ENCODE data around the gene LYST. TPM values are rescaled to one million over a fixed set of nuclear protein-coding genes. Genes with fewer than 3 reads are reported as not detected.
"Not testable (repeated sequence)": the region's sequence is repeated elsewhere in the genome, so short reads cannot be mapped to it uniquely, and the experiment has no call there.

LYST gene
- total RNA-seq, 1 donor from 2014 or later, result 51.0 TPM

GRCh38 chr1:235776396-235776795 lies 90.3 kb downstream of the LYST start:
- intact Hi-C loops (cut with micrococcal nuclease), result no loop called here

DNA sequence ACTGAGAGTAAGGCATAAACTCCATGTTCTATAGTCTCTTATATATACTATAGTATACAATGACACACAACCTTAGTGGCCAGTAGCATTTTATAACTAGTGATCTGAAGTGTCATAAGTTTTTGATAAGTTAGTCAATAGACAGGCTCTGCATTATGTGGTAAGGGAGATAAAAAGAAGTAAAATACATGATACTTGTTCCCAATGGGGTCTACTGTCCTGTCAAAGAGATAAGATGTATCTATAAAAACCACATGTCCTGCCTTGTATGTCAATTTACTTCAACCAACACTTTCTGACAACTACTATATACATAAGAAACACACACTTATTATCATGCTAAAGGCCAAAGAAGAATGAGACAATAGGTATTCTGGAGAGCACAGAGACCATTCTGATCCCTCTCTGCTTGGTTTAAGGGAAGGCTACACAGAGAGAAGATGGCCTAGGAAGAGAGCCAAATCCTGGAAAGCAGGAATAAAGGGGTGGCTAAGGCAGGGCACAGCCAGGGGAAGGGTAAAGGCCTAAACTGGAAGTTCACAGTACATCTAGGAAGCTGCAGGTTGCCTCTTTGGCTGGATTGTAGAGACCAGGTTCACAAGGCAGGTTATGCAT lies 91.4 kb downstream of the LYST start:
- intact Hi-C loops (cut with micrococcal nuclease), result no loop called here

GRCh38 chr1:235767795-235768194 lies 98.9 kb downstream of the LYST start:
- intact Hi-C loops (cut with micrococcal nuclease), result no loop called here

DNA sequence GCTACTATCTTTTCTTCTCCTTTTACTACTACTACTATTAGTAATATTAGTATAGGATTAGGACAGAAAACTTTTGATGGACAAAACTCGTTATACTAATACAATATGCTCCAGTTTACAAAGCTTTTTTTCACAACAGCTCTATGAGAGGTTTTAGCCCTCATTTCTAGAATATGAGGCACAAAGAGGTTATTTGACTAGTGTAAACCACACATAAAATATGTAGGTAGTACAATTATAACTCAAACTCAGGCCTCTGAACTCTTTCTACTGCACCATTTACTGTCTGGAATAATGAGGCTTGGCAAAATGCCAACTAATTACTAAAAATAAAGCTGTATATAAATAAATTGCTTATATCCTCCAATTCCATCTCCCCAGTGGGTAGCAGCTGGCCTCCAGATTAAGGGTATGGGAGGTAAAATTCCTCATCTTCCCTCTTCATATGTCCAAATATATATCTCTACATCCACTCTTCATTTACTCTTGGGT lies 99.9 kb downstream of the LYST start:
- intact Hi-C loops (cut with micrococcal nuclease), result no loop called here

- intact Hi-C loops (cut with micrococcal nuclease), result loop anchor here (1.0 kb wide), 1 partner anchor 30 kb away; no protein-coding TSS in a partner anchor
Measured at GRCh38 chr1:235763962-235764361, 102.7 kb downstream of the LYST start.

DNA sequence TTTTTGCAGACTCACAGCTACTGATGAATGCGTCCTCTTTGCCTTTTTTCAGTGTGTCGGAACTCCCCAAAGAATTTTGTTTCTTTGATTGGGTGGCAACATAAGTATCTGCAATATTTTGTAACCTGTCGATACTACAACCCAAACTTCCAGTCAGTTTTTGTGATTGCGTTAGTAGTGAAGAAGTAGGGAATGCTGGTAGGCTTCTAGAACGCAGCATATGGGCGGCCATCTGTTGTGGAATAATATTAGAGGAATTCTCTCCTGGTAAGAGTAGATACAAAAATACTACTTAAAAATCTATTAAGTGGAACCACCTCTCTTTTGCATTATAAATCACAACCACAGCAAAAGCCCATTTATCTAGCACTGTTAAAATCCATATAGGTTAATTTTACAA lies 107.4 kb downstream of the LYST start:
- intact Hi-C loops (cut with micrococcal nuclease), result no loop called here

GRCh38 chr1:235758931-235759330 lies 107.8 kb downstream of the LYST start:
- intact Hi-C loops (cut with micrococcal nuclease), result no loop called here

- intact Hi-C loops (cut with micrococcal nuclease), result no loop called here
Measured at GRCh38 chr1:235757587-235758096, 109.1 kb downstream of the LYST start.

- intact Hi-C loops (cut with micrococcal nuclease), result not testable (repeated sequence)
Measured at GRCh38 chr1:235754186-235754585, 112.5 kb downstream of the LYST start.

DNA sequence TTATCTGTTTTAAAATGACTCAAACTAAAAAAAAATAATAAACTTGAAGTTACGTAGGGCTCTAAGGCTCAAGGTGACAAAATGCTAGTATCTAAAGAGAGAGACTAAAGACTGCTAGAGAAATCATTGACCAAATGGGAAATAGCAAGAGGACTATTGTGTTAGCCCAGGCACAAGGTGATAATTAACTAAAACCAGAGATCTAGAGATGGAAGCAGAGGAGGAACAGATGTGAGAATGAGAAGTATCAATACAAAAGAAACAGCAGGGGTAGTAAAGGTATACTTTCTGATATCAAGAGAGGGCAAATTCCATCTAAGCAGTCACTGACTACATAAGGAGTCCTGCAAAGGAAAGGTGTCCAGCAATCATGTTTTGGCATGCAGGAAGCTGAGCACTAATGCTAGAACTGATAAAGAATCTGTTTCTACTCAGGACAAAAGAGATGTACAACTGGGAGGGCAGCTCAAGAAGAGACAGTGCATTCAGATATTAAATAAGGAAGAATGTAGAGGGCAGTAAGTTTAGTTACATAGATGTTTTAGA lies 116.9 kb downstream of the LYST start:
- intact Hi-C loops (cut with micrococcal nuclease), result loop anchor here (5.0 kb wide), 2 partner anchors 92 to 222 kb away; no protein-coding TSS in a partner anchor

DNA sequence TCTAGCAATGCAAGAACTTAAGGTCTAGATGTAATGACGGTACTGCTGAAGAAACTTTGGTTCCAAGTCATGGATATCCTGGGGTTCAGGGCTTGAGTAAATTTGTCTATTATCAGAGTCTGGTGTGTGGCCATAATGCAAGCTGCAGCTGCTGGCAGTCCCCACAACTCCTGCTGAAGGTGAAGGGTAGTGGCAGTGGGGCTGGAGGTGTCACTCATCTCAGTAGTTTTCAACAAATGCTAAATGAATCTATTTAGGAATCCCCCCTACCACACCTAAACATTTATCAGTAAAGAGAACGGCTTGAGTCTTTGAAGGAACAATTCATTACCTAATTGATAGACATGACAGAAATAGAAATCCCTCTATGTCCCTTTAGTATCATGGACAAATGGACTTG lies 118.0 kb downstream of the LYST start:
- intact Hi-C loops (cut with micrococcal nuclease), result loop anchor here (5.0 kb wide), 2 partner anchors 94 to 224 kb away; no protein-coding TSS in a partner anchor

GRCh38 chr1:235746245-235746644 lies 120.5 kb downstream of the LYST start:
- intact Hi-C loops (cut with micrococcal nuclease), result loop anchor here (5.0 kb wide), 2 partner anchors 96 to 226 kb away; no protein-coding TSS in a partner anchor

DNA sequence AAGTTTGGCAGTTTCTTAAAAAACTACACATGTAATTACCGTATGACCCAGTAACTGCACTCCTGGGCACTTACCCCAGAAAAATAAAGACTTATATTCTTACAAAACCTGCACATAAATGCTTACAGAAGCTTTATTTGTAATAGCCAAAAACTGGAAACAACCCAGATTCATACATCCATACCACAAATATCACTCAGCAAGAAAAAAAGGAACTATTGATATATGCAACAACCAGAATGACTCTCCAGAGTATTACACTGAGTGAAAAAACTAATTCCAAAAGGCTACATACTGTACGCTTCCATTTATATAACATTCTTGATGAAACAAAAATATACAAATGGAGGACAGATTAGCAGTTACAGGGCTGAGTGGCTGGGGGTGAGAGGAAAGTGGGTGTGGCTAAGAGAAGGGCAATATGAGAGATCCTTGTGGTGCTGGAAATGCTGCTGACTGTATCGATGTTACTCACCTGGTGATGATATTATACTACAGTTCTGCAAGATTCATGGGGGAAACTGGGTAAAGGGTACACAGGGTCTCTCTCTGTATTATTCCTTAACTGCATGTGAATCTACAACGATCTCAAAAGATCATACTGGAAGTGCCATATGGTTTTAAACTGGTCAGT lies 121.1 kb downstream of the LYST start:
- intact Hi-C loops (cut with micrococcal nuclease), result loop anchor here (5.0 kb wide), 2 partner anchors 97 to 227 kb away; no protein-coding TSS in a partner anchor

DNA sequence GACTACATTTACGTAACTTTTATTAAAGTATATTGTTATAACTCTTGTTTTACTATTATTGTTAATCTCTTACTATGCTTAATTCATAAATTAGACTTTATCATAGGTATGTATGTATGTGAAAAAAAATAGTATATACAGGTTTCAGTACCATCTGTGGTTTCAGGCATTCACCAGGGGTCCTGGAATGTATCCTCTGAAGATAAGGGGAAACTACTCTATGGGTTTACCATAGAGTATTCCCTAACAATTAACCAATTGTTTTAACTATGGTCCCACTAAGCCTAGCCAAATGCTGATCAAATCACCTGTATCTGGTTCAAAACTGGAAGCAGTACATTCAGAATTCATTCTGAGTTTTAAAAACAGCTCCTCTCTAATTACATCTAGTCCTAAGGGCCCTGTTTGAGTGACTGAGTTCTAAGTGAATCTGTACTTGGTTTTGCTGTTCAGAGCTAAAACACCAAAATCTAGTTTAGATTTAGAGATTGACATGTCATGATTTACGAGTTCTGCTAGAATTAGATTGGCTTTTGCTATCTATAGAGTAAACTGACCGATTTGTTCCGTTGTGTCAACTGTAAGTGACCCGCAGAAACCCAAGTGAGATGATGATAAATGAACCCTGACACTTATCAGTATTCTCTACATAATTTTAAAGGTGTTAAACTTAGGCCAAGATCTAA lies 123.6 kb downstream of the LYST start:
- intact Hi-C loops (cut with micrococcal nuclease), result no loop called here

DNA sequence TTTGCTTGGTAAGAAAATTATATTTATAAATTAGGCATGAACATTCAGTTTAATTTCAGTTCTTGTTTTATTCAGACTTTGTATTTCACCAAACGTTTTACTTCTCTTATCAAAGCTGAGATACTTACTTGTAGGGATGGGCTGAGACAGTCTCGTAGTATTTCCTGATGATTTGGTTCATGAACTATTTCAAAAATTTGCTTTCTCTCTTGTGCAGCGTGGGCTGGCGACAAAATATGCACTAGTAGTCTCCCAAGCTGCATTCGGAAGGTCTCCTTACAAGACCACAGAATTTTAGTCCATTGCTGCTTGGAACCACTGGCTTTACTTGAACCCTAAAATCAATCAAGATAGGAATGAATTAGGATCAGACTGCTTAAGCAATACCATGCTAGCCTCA lies 125.4 kb downstream of the LYST start:
- intact Hi-C loops (cut with micrococcal nuclease), result no loop called here

GRCh38 chr1:235739631-235740030 lies 127.1 kb downstream of the LYST start:
- intact Hi-C loops (cut with micrococcal nuclease), result no loop called here

- intact Hi-C loops (cut with micrococcal nuclease), result no loop called here
Measured at GRCh38 chr1:235739124-235739523, 127.6 kb downstream of the LYST start.

DNA sequence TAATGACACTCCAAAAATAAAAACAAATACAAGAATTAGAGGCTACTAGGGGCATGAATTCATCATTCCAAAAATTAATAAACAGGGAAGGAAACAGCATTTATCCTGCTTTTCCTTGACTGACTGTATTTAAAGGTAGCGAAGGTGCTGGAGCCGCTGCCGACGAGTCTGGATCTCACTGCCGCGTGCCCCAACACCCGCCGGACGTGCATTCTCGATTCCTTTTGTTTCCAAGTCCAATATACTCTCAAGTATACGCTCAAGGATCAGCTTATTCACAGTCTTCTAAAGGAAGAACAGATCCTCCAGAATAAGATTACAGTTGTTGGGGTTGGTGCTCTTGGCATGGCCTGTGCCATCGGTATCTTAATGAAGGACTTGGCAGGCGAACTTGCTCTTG lies 129.0 kb downstream of the LYST start:
- intact Hi-C loops (cut with micrococcal nuclease), result no loop called here

DNA sequence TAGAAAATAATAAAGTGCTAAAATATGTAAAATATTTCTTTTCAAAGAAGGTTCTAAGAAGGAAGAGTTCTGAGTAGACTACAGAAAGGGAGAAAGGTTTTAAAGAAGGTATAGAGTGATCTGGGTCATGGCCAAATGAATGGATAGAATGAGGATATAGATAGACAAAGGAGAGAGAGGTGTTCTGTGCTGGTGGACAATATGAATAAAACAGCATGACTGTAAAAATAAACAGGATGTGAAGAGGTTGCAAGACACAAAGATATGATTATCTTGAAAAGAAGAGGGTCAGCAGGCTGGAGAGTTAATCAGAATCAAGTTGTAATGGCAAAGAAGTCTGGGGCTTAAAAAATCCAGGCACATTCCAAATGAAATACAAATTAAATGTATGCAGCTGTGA lies 130.4 kb downstream of the LYST start:
- intact Hi-C loops (cut with micrococcal nuclease), result no loop called here

DNA sequence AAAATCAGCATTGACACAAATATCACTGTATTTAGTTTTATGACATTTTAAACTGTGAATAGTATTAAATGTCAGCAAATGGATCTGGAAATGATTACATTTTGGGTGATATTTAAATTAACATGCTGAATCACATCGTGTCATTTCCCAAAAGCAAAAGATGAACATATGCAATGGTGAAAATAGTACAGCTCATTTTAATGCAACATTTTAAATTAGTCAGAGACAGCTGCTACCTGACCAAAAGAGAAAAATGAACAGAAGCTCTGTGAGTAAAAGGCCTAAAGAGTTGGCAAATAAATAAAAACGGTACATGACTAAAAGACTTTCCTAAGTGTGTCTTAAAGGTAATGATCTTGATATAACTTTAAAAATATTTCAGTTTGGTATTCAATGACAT lies 131.1 kb downstream of the LYST start:
- intact Hi-C loops (cut with micrococcal nuclease), result no loop called here

- intact Hi-C loops (cut with micrococcal nuclease), result loop anchor here (1.0 to 5.0 kb wide), 2 partner anchors 30 to 238 kb away; no protein-coding TSS in a partner anchor
Measured at GRCh38 chr1:235734335-235734734, 132.4 kb downstream of the LYST start.

GRCh38 chr1:235730007-235730406 lies 136.7 kb downstream of the LYST start:
- intact Hi-C loops (cut with micrococcal nuclease), result loop anchor here (5.0 kb wide), 1 partner anchor 242 kb away; no protein-coding TSS in a partner anchor

All from T-helper 1 cell treated with Interleukin-12 subunit alpha and Interleukin-12 subunit beta and Interleukin-4 antibody, amounts not matched to agents 30 ng/mL and 1 ng/mL, for 36 hours (primary cell).